Measurements from ENCODE around the gene TBL1X. TPM values are rescaled to one million over a fixed set of nuclear protein-coding genes. Genes with fewer than 3 reads are reported as not detected.

TBL1X gene
- total and polyA plus RNA-seq, 2 donors (not counting 3 experiments of a cell fraction or from before 2014, with no cell fraction given): 8.7 to 25.3 TPM

- no peak for TF ChIP-seq POLR2A (IDR thresholded peaks at IDR 0.05; ENCODE audit: low read depth, low read length)
- TF ChIP-seq JUN (IDR thresholded peaks at IDR 0.05; ENCODE audit: borderline replicate concordance, insufficient read depth, insufficient read length, low read depth): no peak
- no peak for TF ChIP-seq GATA2 (IDR thresholded peaks at IDR 0.05; ENCODE audit: insufficient read depth, insufficient read length, low read depth, low read length)
- TF ChIP-seq EZH2 (IDR thresholded peaks at IDR 0.05; ENCODE audit: borderline replicate concordance, low read depth, low read length, severe bottlenecking): no peak
- no peak for TF ChIP-seq FOS (IDR thresholded peaks at IDR 0.05; ENCODE audit: borderline replicate concordance, insufficient read depth, low read length)
- TF ChIP-seq MYC (IDR thresholded peaks at IDR 0.05; ENCODE audit: low read depth, low read length): no peak
- TF ChIP-seq MAX (IDR thresholded peaks at IDR 0.05; ENCODE audit: insufficient read depth, insufficient read length): no peak
- TF ChIP-seq POLR2AphosphoS5 (IDR thresholded peaks at IDR 0.05; ENCODE audit: insufficient read depth, low read depth, low read length): no peak
- no peak for TF ChIP-seq CTCF (IDR thresholded peaks at IDR 0.05; ENCODE audit: extremely low read depth in 1 of 2, insufficient read depth in 1 of 2, low read depth in 1 of 2, low read length in 2 of 2)
- no peak for DNase-seq (ENCODE audit: low read depth, low spot score)
- POLR2A ChIA-PET: no interaction called here
- Histone ChIP-seq H3K79me2 (ENCODE audit: control insufficient read depth, insufficient read depth, low read length) (no peaks in the 10 kb centered on the region), H4K20me1 (replicated peaks; ENCODE audit: control insufficient read depth, extremely low read depth, insufficient read depth, low read length) (no peaks in the 10 kb centered on the region), H3K9ac (replicated peaks; ENCODE audit: extremely low read depth, insufficient read depth, low read length) (no peak overlapping the region), H2AFZ (ENCODE audit: low read depth, low read length) (no peak overlapping the region), H3K4me2 (ENCODE audit: insufficient read depth, low read length) (no peak overlapping the region), H3K9me1 (replicated peaks; ENCODE audit: control insufficient read depth, extremely low read depth, insufficient read depth, low read length) (no peaks in the 10 kb centered on the region), H3K9me3 (replicated peaks; ENCODE audit: control insufficient read depth, insufficient read depth, low read length) (no peaks in the 10 kb centered on the region), H3K4me1 (ENCODE audit: control insufficient read depth, extremely low read depth, insufficient read depth, low read length) (peaks cover 16% of the 10 kb centered on the region), H3K36me3 (ENCODE audit: control insufficient read depth in 2 of 2, extremely low read depth in 1 of 2, insufficient read depth in 2 of 2, low read length in 2 of 2) (no peaks in the 10 kb centered on the region), H3K4me3 (replicated peaks in 1 of 3; ENCODE audit: insufficient read depth in 1 of 3, low read depth in 1 of 3, low read length in 3 of 3) (no peak overlapping the region), H3K27ac (ENCODE audit: insufficient read depth, low read depth, low read length) (no peak overlapping the region), H3K27me3 (ENCODE audit: control insufficient read depth in 2 of 2, insufficient read depth in 2 of 2, low read length in 2 of 2) (no peaks in the 10 kb centered on the region)
- no TSS peak for BruUV-seq (replicated peaks)
- FAIRE-seq: no peak
- dilution Hi-C loops (cut with MboI; ENCODE audit: extremely low pct_ligation_motif_present, low sequenced_read_pairs) (no loop called here), intact Hi-C loops (cut with micrococcal nuclease) (no loop called here)
- CTCF ChIA-PET: no interaction called here
Observed at GRCh38 chrX:9614016-9614415, 149.2 kb downstream of the TBL1X start.

All from endothelial cell of umbilical vein (primary cell).